ENCODE results near the gene SETBP1. TPM values are rescaled to one million over a fixed set of nuclear protein-coding genes. Genes with fewer than 3 reads are reported as not detected.

SETBP1 gene
- total RNA-seq, 4 donors from 2014 or later: 16.2 to 33.6 (median 24.4) TPM

DNA sequence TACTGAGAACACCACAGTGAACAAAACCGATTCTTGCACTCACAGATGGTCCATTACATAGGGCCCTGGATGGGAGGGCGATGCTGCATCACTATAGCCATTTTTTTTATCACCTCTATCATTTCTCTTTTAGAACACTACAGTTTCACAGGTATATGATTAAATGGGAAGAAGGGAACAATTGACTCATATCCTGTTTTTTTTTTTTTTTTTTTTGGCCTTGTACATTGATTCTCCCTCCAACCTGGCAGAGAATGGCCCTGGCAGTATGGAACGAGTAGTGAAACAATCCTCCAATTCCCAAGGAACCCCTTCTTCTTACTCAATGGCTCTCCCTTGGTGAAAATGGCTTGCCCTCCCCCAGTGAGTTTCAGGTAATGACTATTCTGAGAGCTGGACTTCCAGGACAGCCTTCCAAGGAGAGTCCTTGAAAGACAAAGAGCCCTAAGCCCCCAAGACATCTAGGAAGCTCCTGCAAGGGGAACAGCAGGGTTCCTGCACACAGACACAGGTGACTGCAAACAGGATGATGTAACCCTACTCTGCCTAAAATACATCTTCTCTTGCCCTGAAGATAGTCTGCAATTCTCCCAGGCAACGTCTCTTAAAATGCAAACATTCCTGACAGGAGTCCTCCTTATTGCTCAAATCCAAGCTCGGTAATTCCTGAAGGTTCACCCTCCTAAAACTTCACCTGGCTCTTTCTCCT is 405.4 kb downstream of the SETBP1 start:
- in situ Hi-C loops (cut with MboI; ENCODE audit: low pct_ligation_motif_present in 1 of 4, low pct_unique_long_range_greater_than_20kb in 1 of 4, low sequenced_read_pairs in 3 of 4) (no loop called here), intact Hi-C loops (cut with DNase I; ENCODE audit: low total_unique reads) (no loop called here)
- no peaks in the 10 kb centered on the region for H3K27me3 ChIP-seq
- DNase-seq: no peak
- no peaks in the 10 kb centered on the region for H3K4me1 ChIP-seq
- H3K4me3 ChIP-seq: no peak overlapping the region
- WGBS, 2 donors (ENCODE audit: low coverage in 1 of 2): 81 to 91% methylated on average over 4 to 5 of the region's 5 CpGs
- no peak overlapping the region for H3K27ac ChIP-seq
- TF ChIP-seq POLR2AphosphoS5 (IDR thresholded peaks at IDR 0.05) (no peak), EP300 (IDR thresholded peaks at IDR 0.05; ENCODE audit: low read depth) (no peak), POLR2A (IDR thresholded peaks at IDR 0.05) (no peak)
- TF ChIP-seq, protein P1, sequence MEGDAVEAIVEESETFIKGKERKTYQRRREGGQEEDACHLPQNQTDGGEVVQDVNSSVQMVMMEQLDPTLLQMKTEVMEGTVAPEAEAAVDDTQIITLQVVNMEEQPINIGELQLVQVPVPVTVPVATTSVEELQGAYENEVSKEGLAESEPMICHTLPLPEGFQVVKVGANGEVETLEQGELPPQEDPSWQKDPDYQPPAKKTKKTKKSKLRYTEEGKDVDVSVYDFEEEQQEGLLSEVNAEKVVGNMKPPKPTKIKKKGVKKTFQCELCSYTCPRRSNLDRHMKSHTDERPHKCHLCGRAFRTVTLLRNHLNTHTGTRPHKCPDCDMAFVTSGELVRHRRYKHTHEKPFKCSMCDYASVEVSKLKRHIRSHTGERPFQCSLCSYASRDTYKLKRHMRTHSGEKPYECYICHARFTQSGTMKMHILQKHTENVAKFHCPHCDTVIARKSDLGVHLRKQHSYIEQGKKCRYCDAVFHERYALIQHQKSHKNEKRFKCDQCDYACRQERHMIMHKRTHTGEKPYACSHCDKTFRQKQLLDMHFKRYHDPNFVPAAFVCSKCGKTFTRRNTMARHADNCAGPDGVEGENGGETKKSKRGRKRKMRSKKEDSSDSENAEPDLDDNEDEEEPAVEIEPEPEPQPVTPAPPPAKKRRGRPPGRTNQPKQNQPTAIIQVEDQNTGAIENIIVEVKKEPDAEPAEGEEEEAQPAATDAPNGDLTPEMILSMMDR (IDR thresholded peaks at IDR 0.05): no peak
- no peaks in the 10 kb centered on the region for H3K36me3 ChIP-seq
- no peaks in the 10 kb centered on the region for H3K9me3 ChIP-seq

- intact Hi-C loops (cut with DNase I; ENCODE audit: low total_unique reads): no loop called here
- WGBS, 2 donors (ENCODE audit: low coverage in 1 of 2): 86 to 89% methylated on average over 3 of the region's 3 CpGs
These were observed 406.1 kb downstream of the SETBP1 start for GRCh38 chr18:45086777-45087176.

DNA sequence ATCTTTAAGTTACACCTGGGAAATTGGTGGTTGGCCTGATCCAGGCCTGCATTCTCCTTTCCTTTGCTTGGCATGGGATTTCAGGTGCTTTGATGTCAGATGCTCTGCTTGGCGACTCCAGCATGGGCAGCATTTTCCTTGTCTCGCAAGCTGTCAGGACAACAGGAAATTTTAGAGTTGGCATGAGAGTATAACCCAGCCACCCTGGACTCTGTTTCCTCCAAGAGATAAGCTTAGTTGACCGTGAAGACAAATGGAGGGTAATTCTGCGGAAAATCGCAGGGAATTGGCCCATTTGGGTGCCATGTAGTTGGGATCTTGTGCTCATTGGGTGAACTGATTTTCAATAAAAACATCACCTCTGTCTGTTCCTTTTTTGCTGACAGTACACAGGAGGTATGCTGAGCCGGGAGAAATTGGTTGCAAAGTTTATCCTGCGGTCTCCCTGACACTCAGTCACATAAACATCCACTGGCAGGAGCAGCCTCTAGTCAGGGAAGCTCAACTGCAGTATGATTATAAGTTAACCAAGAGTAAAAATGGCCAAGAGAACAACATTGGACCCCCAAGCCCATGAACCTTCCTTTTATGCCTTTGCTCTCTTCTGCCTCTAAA is 409.9 kb downstream of the SETBP1 start:
- no peak for DNase-seq
- 89 to 100% methylated on average over 2 to 7 of the region's 7 CpGs for WGBS, 2 donors (ENCODE audit: low coverage in 1 of 2)
- Histone ChIP-seq H3K4me3 (no peak overlapping the region), H3K4me1 (no peaks in the 10 kb centered on the region), H3K9me3 (no peaks in the 10 kb centered on the region), H3K36me3 (no peaks in the 10 kb centered on the region), H3K27me3 (no peaks in the 10 kb centered on the region), H3K27ac (peak overlapping the region in 1 of 4 donors; percentile 23)
- in situ Hi-C loops (cut with MboI; ENCODE audit: low pct_ligation_motif_present in 1 of 4, low pct_unique_long_range_greater_than_20kb in 1 of 4, low sequenced_read_pairs in 3 of 4): no loop called here
- TF ChIP-seq POLR2A (IDR thresholded peaks at IDR 0.05): no peak
- no peak for TF ChIP-seq EP300 (IDR thresholded peaks at IDR 0.05; ENCODE audit: low read depth)
- no peak for TF ChIP-seq POLR2AphosphoS5 (IDR thresholded peaks at IDR 0.05)
- TF ChIP-seq, protein P1 (IDR thresholded peaks at IDR 0.05): no peak
- intact Hi-C loops (cut with DNase I; ENCODE audit: low total_unique reads): no loop called here

More at GRCh38 chr18:45086777-45087176, 406.1 kb downstream of the SETBP1 start:
- Histone ChIP-seq H3K27me3 (no peaks in the 10 kb centered on the region), H3K27ac (no peak overlapping the region), H3K9me3 (no peaks in the 10 kb centered on the region), H3K4me3 (no peak overlapping the region), H3K4me1 (no peaks in the 10 kb centered on the region), H3K36me3 (no peaks in the 10 kb centered on the region)
- no peak for TF ChIP-seq POLR2AphosphoS5 (IDR thresholded peaks at IDR 0.05)
- TF ChIP-seq EP300 (IDR thresholded peaks at IDR 0.05; ENCODE audit: low read depth): no peak
- TF ChIP-seq, protein P1 (IDR thresholded peaks at IDR 0.05): no peak
- no peak for TF ChIP-seq POLR2A (IDR thresholded peaks at IDR 0.05)
- in situ Hi-C loops (cut with MboI; ENCODE audit: low pct_ligation_motif_present in 1 of 4, low pct_unique_long_range_greater_than_20kb in 1 of 4, low sequenced_read_pairs in 3 of 4): no loop called here
- DNase-seq: no peak

DNA sequence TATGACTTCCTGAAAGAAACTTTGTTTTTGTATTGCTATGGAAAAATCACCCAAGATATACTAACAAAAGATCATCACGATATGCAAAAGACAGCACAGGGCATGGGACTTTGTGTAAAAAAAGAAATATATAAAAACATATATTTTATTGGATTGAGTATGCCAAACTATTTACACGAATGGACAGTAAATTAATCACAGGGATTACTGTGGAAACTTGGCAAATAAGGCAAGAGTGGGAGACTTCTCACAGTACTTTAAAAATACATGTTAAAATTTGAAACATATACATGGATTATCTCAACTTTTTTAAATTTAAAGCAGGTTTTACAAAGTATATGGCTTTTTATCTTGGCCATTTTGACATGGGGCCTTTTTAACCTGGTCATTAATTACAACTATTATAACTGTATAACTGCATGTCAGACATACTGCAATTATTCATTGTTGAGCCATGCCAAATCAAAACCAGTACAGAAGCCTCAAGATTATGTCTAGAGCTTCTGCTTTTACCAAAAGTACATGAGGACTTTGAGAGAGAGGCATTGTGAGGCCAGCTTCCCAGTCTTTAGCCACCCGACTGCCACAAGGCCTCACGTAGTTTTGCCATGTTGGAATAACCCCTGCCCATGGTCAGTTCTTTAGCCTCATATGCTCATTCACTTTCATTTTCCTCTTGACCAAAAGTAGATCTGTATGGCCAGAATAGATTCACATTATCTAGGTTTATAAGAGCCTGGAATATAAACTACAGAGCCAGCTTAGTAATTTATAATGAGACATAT is 419.8 kb downstream of the SETBP1 start:
- intact Hi-C loops (cut with DNase I; ENCODE audit: low total_unique reads) (no loop called here), in situ Hi-C loops (cut with MboI; ENCODE audit: low pct_ligation_motif_present in 1 of 4, low pct_unique_long_range_greater_than_20kb in 1 of 4, low sequenced_read_pairs in 3 of 4) (no loop called here)
- Histone ChIP-seq H3K4me1 (peaks cover 0 to 4% (median 0%) of the 10 kb centered on the region in 4 donors), H3K27me3 (no peaks in the 10 kb centered on the region), H3K4me3 (no peak overlapping the region), H3K27ac (no peak overlapping the region), H3K36me3 (no peaks in the 10 kb centered on the region), H3K9me3 (no peaks in the 10 kb centered on the region)
- WGBS, 2 donors (ENCODE audit: low coverage in 1 of 2): 77 to 84% methylated on average over 3 to 4 of the region's 4 CpGs
- DNase-seq: no peak
- no peak for TF ChIP-seq EP300 (IDR thresholded peaks at IDR 0.05; ENCODE audit: low read depth)
- TF ChIP-seq, protein P1 (IDR thresholded peaks at IDR 0.05): no peak
- TF ChIP-seq POLR2A (IDR thresholded peaks at IDR 0.05): no peak
